Natural killer cell (primary cell): ENCODE measurements around the gene MRPS6. TPM values are rescaled to one million over a fixed set of nuclear protein-coding genes. Genes with fewer than 3 reads are reported as not detected.

Experiments
- ATAC-seq, 3 donors: fragments of 150-1000 bp in 2 of 3; fragments of 200-7000 bp in 1 of 3; cut with Tn5 transposase; 1 replicate in 1 of 3; 2 replicates in 2 of 3; pipeline ENCODE4 v1.10.0; 2021; ENCODE audit warnings: mild to moderate bottlenecking in 2 of 3, moderate library complexity in 2 of 3
- DNase-seq, 2 donors: peaks; one replicate each; pipeline versions ENCODE4 v3.0.0 to v3.0.0-alpha.2; 2013 to 2021; ENCODE audit warnings: mixed read lengths in 1 of 2
- H3K27ac ChIP-seq: one replicate; pipeline ENCODE4 v1.5.1; 2013; ENCODE audit warnings: mild to moderate bottlenecking, low read length
- H3K27me3 ChIP-seq: one replicate; pipeline ENCODE4 v1.6.1; 2013; ENCODE audit warnings: low read length; ENCODE audit not compliant: control insufficient read depth, insufficient read depth
- H3K36me3 ChIP-seq: one replicate; pipeline ENCODE4 v1.6.1; 2013; ENCODE audit warnings: low read length; ENCODE audit not compliant: control insufficient read depth, insufficient read depth
- H3K4me1 ChIP-seq: one replicate; pipeline ENCODE4 v1.6.1; 2013; ENCODE audit warnings: low read length; ENCODE audit not compliant: control insufficient read depth, insufficient read depth
- H3K4me3 ChIP-seq: one replicate; pipeline ENCODE4 v1.5.1; 2013; ENCODE audit warnings: low read length
- H3K9me3 ChIP-seq: one replicate; pipeline ENCODE4 v1.6.1; 2013; ENCODE audit warnings: low read length; ENCODE audit not compliant: control insufficient read depth, insufficient read depth
- H3K27ac Mint-ChIP-seq, 2 donors: one replicate each; pipeline ENCODE4 v1.8.0; 2022; ENCODE audit warnings: mild to moderate bottlenecking in 2 of 2, mixed read lengths in 2 of 2, moderate library complexity in 1 of 2
- H3K27me3 Mint-ChIP-seq, 2 donors: one replicate each; pipeline ENCODE4 v1.8.0; 2022; ENCODE audit warnings: low read depth in 2 of 2, mixed read lengths in 2 of 2
- H3K36me3 Mint-ChIP-seq: one replicate; pipeline ENCODE4 v1.8.0; 2022; ENCODE audit warnings: mixed read lengths
- H3K4me1 Mint-ChIP-seq, 2 donors: one replicate each; pipeline ENCODE4 v1.8.0; 2022; ENCODE audit warnings: mixed read lengths in 2 of 2
- H3K4me3 Mint-ChIP-seq: one replicate; pipeline ENCODE4 v1.8.0; 2022; ENCODE audit warnings: mild to moderate bottlenecking, moderate library complexity, mixed read lengths
- H3K9me3 Mint-ChIP-seq, 2 donors: one replicate each; pipeline ENCODE4 v1.8.0; 2022; ENCODE audit warnings: mixed read lengths in 2 of 2
- WGBS: methylation state at CpG from one replicate; pipeline ENCODE4 v1.1.7; 2013; ENCODE audit warnings: missing lambda C conversion rate; ENCODE audit not compliant: insufficient coverage; 5-methylcytosine and 5-hydroxymethylcytosine counted together
- intact Hi-C: fragments of 100-400 bp; cut with micrococcal nuclease; formaldehyde crosslinking; loops from one replicate; pipeline ENCODE4 v1.14.2; 2022
- total RNA-seq, 4 donors: library from RNA; stranded (reverse); fragments of 120-200 nt in 1 of 4; gene quantifications; one replicate each; pipeline versions ENCODE4 v1.2.3 to v1.2.4, GENCODE V29; 2013 to 2022
- TF ChIP-seq, protein P1 (sequence below): fragments of 200-600 bp; IDR thresholded peaks from one replicate; pipeline ENCODE4 v1.8.0; 2022; ENCODE audit warnings: antibody characterized with exemption

The MRPS6 gene
- total RNA-seq, 3 donors from 2014 or later (not counting 1 experiment from before 2014, with no cell fraction given), result 42.7 to 54.5 (median 44.3) TPM

DNA sequence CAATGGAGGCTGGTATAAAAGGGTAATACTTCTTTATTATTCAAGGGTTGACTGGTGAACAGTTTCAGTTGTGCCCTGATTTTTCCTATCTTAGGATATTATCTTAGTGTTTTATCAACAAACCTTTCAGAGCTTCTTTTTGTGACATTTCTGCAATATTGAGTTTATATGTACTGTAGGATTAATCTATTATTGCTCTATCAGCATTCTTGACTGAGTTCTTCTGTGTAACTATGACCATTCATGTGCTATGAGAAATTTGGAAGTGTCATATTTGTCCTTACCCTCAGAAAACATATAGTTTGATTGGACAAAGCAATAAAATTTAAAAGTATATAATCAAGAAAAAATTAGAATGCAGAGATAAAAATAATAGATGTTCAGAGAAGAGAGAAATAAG, 25.5 kb upstream of the MRPS6 start:
- H3K4me1 ChIP-seq, result peaks cover 4% of the 10 kb centered on the region
- no peak overlapping the region for H3K27ac ChIP-seq
- H3K9me3 ChIP-seq, result no peaks in the 10 kb centered on the region
- H3K36me3 Mint-ChIP-seq, result no peaks in the 10 kb centered on the region
- H3K4me1 Mint-ChIP-seq, result peaks cover 6 to 8% of the 10 kb centered on the region in 2 donors
- peak overlapping the region; percentile 81 for H3K4me3 Mint-ChIP-seq
- H3K27me3 Mint-ChIP-seq, result no peaks in the 10 kb centered on the region
- DNase-seq (no peak), ATAC-seq (no peak)
- intact Hi-C loops, result loop anchor here (2.0 kb wide), 1 partner anchor 25 kb away; no protein-coding TSS in a partner anchor
- no peaks in the 10 kb centered on the region for H3K9me3 Mint-ChIP-seq
- H3K36me3 ChIP-seq, result no peaks in the 10 kb centered on the region
- H3K4me3 ChIP-seq, result no peak overlapping the region
- no peaks in the 10 kb centered on the region for H3K27me3 ChIP-seq
- H3K27ac Mint-ChIP-seq, result peak overlapping the region in 1 of 2 donors; percentile 86
- TF ChIP-seq, protein P1, sequence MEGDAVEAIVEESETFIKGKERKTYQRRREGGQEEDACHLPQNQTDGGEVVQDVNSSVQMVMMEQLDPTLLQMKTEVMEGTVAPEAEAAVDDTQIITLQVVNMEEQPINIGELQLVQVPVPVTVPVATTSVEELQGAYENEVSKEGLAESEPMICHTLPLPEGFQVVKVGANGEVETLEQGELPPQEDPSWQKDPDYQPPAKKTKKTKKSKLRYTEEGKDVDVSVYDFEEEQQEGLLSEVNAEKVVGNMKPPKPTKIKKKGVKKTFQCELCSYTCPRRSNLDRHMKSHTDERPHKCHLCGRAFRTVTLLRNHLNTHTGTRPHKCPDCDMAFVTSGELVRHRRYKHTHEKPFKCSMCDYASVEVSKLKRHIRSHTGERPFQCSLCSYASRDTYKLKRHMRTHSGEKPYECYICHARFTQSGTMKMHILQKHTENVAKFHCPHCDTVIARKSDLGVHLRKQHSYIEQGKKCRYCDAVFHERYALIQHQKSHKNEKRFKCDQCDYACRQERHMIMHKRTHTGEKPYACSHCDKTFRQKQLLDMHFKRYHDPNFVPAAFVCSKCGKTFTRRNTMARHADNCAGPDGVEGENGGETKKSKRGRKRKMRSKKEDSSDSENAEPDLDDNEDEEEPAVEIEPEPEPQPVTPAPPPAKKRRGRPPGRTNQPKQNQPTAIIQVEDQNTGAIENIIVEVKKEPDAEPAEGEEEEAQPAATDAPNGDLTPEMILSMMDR, result no peak

DNA sequence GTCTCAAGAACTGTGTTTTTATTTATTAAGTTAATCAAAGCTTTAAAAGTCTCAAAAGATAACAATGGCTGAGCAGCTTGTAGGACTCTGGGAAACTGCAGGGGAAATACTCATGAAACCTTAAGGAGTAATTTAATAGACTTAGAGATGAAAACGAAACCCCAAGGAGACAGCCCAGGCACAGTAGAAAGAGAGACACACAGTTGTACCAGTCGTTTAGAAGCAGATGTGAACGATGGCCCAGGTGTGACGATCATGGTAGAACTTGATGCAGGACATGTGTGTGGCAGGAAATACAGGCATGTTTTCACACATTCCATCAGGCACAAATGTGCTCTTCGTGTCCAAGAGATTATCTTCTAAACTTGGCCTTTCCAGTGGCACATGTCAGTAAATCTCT, 21.2 kb upstream of the MRPS6 start:
- intact Hi-C loops, result no loop called here
- Histone ChIP-seq H3K36me3 (no peaks in the 10 kb centered on the region), H3K9me3 (no peaks in the 10 kb centered on the region), H3K4me3 (no peak overlapping the region), H3K27me3 (no peaks in the 10 kb centered on the region), H3K4me1 (peaks cover 2% of the 10 kb centered on the region), H3K27ac (no peak overlapping the region)
- WGBS, result 91% methylated on average over 5 of the region's 5 CpGs
- DNase-seq (no peak), ATAC-seq (no peak)
- Mint-ChIP-seq H3K9me3 (no peaks in the 10 kb centered on the region), H3K27me3 (no peaks in the 10 kb centered on the region), H3K27ac (no peak overlapping the region), H3K36me3 (no peaks in the 10 kb centered on the region), H3K4me3 (no peak overlapping the region), H3K4me1 (peaks cover under 1 to 6% of the 10 kb centered on the region in 2 donors)
- TF ChIP-seq, protein P1, result no peak

DNA sequence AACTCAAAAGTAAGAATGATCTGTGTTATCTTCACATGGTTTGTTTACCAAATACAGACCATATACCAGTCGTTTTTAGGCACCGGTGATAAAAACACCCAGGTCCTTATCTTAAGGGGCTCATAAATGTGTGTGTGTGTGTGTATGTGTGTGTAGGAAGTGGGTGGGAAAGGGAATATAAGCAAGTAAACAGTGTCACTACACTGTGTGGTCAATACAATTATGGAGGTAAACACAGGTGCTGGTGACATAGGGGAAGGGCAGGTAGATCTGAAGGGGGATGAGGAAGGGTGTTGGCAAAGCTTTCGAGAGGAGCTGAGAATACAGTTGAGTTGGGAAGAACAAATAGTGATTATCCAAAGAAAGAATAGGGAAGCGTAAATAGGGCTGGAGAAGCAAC, 19.1 kb upstream of the MRPS6 start:
- ATAC-seq (no peak), DNase-seq (no peak)
- no peaks in the 10 kb centered on the region for H3K27me3 ChIP-seq
- H3K9me3 ChIP-seq, result no peaks in the 10 kb centered on the region
- Mint-ChIP-seq H3K4me1 (peaks cover 0 to 6% of the 10 kb centered on the region in 2 donors), H3K27me3 (no peaks in the 10 kb centered on the region), H3K27ac (no peak overlapping the region), H3K36me3 (no peaks in the 10 kb centered on the region), H3K4me3 (no peak overlapping the region), H3K9me3 (no peaks in the 10 kb centered on the region)
- WGBS, result 98% methylated on average over 3 of the region's 4 CpGs
- H3K4me3 ChIP-seq, result no peak overlapping the region
- no peak overlapping the region for H3K27ac ChIP-seq
- intact Hi-C loops, result no loop called here
- H3K4me1 ChIP-seq, result no peaks in the 10 kb centered on the region
- TF ChIP-seq, protein P1, result no peak
- no peaks in the 10 kb centered on the region for H3K36me3 ChIP-seq

DNA sequence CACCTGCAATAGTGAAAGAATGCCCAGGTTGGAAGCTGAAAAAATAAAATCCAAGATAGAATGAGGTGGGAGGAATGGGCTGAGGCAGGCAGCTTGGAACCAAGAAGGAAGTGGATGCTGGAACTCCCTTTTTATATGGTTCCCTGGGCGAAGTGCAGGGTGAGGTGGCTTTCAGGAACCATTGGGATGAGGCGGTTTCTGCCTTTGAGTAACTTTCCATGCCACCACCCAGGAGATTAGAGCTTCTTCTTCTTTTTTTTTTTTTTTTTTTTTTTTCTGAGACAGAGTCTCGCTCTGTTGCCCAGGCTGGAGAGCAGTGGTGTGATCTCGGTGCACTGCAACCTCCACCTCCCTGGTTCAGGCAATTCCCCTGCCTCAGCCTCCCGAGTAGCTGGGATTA, 17.8 kb upstream of the MRPS6 start:
- H3K4me3 Mint-ChIP-seq, result no peak overlapping the region
- Histone ChIP-seq H3K4me3 (no peak overlapping the region), H3K27me3 (no peaks in the 10 kb centered on the region), H3K4me1 (no peaks in the 10 kb centered on the region), H3K36me3 (no peaks in the 10 kb centered on the region), H3K9me3 (no peaks in the 10 kb centered on the region), H3K27ac (no peak overlapping the region)
- intact Hi-C loops, result no loop called here
- H3K36me3 Mint-ChIP-seq, result no peaks in the 10 kb centered on the region
- peak overlapping the region in 1 of 2 donors; percentile 54 for H3K27ac Mint-ChIP-seq
- WGBS, result 80% methylated on average over 5 of the region's 5 CpGs
- DNase-seq (no peak), ATAC-seq (no peak)
- no peaks in the 10 kb centered on the region for H3K9me3 Mint-ChIP-seq
- H3K4me1 Mint-ChIP-seq, result peaks cover 0 to 6% of the 10 kb centered on the region in 2 donors
- H3K27me3 Mint-ChIP-seq, result no peaks in the 10 kb centered on the region
- TF ChIP-seq, protein P1, result no peak
